SK-N-SH treated with all-trans-retinoic acid at 6 μM for 48 hours (cell line): ENCODE results near the gene DCTN4.

Experiments
- ARNTL ChIP-seq: fragments of 450-650 bp; formaldehyde crosslinking; IDR thresholded peaks from 2 replicates; pipeline ENCODE4 v1.5.0; 2020; ENCODE audit warnings: low read depth, mild to moderate bottlenecking, moderate library complexity, borderline replicate concordance
- CREB5 ChIP-seq: fragments of 250-450 bp; sonication (Bioruptor Pico); IDR thresholded peaks from 2 replicates; pipeline ENCODE4 v1.5.1; 2020; ENCODE audit warnings: low read depth, mild to moderate bottlenecking, moderate library complexity
- GLIS3 ChIP-seq: fragments of 250-450 bp; sonication (Bioruptor Pico); IDR thresholded peaks from 2 replicates; pipeline ENCODE4 v1.5.0; 2020; ENCODE audit warnings: mild to moderate bottlenecking, moderate library complexity
- PPARA ChIP-seq: fragments of 250-450 bp; sonication (Bioruptor Pico); IDR thresholded peaks from 2 replicates; pipeline ENCODE4 v1.5.0; 2020; ENCODE audit warnings: mild to moderate bottlenecking, borderline replicate concordance
- SNAI2 ChIP-seq: fragments of 250-450 bp; sonication (Bioruptor Pico); IDR thresholded peaks from 2 replicates; pipeline ENCODE4 v1.5.0; 2020; ENCODE audit warnings: mild to moderate bottlenecking, moderate library complexity
- ZFP30 ChIP-seq: fragments of 450-650 bp; formaldehyde crosslinking; IDR thresholded peaks from 2 replicates; pipeline ENCODE4 v1.5.0; 2022; ENCODE audit warnings: mild to moderate bottlenecking, moderate library complexity
- TF ChIP-seq, protein P1 (sequence below): fragments of 250-450 bp; sonication (Bioruptor Pico); IDR thresholded peaks from 2 replicates; pipeline ENCODE4 v1.5.0; 2020; ENCODE audit warnings: mild to moderate bottlenecking, moderate library complexity

DNA sequence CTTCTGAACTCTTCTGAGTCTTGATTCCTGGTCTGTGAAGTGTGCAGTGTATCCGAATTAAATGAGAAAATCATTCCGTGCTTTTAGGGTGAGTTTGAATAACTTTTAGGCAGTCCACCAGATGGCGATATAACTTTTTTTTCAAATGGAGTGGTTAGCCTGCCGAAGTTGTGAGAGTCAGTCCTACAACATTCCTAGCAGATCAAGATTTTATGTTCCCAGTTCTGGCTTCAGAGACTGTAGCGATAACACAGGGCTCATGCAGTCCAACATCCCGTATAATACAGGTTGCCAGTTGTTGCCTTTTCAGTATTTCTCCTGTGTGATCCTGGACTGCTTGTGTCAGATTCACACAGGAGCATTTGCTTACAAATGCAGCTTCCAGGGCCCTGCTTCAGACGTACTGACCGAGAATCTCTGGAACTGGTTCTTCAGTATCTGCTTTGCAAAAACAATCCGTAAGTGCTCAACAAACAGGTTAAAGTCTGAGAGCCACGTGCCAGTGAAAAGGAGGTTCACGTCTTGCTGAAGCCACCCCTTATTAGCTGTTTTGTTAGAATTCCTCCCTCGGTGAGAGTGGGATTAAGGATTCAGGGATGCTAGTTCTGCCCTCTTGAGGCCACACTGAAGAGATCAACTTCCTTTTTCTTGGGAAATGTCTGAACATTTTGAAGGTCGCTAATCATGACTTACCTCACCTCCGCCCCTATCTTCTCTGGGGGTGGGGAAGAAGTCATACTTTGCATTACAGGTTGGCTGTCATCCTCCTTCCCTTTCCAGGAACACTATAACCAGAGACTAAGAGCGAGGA lies 42.5 kb upstream of the DCTN4 start:
- TF ChIP-seq, protein P1, sequence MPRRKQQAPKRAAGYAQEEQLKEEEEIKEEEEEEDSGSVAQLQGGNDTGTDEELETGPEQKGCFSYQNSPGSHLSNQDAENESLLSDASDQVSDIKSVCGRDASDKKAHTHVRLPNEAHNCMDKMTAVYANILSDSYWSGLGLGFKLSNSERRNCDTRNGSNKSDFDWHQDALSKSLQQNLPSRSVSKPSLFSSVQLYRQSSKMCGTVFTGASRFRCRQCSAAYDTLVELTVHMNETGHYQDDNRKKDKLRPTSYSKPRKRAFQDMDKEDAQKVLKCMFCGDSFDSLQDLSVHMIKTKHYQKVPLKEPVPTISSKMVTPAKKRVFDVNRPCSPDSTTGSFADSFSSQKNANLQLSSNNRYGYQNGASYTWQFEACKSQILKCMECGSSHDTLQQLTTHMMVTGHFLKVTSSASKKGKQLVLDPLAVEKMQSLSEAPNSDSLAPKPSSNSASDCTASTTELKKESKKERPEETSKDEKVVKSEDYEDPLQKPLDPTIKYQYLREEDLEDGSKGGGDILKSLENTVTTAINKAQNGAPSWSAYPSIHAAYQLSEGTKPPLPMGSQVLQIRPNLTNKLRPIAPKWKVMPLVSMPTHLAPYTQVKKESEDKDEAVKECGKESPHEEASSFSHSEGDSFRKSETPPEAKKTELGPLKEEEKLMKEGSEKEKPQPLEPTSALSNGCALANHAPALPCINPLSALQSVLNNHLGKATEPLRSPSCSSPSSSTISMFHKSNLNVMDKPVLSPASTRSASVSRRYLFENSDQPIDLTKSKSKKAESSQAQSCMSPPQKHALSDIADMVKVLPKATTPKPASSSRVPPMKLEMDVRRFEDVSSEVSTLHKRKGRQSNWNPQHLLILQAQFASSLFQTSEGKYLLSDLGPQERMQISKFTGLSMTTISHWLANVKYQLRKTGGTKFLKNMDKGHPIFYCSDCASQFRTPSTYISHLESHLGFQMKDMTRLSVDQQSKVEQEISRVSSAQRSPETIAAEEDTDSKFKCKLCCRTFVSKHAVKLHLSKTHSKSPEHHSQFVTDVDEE (CRISPR knock-in tag): no peak
- TF ChIP-seq PPARA (CRISPR knock-in tag) (no peak), GLIS3 (no peak), ZFP30 (CRISPR knock-in tag) (no peak), CREB5 (CRISPR knock-in tag) (no peak), SNAI2 (no peak), ARNTL (CRISPR knock-in tag) (no peak)
